GM12865 (cell line): ENCODE data around the gene C17orf107.
A peak's percentile ranks its signal among the peaks of the same experiment; 100 is the strongest.

Experiments
- DNase-seq: peaks from one replicate; pipeline ENCODE4 v3.0.0; 2010; ENCODE audit warnings: low read depth
- H3K4me3 ChIP-seq: 2 replicates; pipeline ENCODE4 v1.5.1; 2011; ENCODE audit warnings: mild to moderate bottlenecking, low read depth, low read length, control low read depth
- CTCF ChIP-seq: IDR thresholded peaks from 2 replicates; pipeline ENCODE4 v1.5.1; 2011; ENCODE audit warnings: low read length, control low read depth, low read depth, inconsistent platforms; ENCODE audit not compliant: insufficient read depth; ENCODE audit errors: missing control alignments

The C17orf107 gene

DNA sequence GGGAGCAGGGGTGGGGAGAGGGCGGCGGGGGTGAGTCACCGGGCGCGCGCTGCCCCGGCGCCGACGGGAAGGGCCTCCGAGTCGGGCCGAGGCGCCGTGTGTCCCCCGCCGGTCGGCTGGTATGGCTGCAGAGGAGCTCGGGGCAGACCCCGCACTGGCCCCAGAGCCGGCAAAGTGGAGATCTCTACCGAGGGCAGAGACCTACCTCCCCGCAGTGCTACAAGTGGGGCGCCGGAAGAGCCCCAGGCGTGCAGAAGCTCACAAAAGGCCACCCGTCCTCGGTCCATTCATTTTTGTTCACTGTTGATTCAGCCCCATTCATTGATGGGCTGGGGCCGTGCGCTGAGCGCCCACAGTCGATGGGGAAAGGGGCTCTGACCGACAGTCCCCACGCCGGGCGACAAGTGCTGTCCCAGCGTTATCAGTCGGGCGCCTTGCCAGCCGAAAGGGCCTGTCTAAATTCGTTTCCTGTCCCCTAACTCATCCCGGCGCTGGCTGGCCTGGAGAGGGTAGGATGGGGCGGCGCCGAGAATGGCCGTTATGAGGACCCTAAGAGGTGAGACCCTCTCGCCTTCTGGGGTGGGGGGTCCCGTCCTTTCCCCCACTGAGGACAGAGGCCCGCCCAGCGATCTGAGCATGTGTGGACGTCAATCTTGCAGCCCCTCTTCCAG, 50.9 kb downstream of the C17orf107 start:
- peak; percentile 68 for DNase-seq
- no peak for TF ChIP-seq CTCF
- H3K4me3 ChIP-seq: peak overlapping the region; percentile 81

DNA sequence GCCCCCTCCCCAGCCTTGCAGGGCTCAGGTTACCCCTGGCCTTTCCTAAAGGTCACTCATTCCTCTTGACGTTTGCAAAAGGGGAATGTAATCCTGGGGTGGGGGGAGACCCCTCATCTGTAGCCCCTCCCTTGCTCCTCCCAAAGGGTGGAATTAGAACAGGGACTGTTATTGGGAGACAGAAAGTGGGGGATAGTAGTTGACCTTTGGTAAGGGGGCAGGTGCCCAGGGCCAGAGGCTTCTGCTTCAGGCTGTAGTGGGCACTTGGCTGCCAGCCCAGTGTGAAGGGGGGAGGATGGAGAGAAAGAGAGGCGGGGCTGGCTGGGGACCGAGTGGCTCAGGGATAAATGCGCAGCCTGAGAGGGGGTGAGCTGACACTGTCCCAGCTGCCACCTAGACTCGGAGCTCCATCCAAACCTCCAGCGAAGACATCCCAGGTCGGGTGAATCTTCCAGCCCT, 51.4 kb downstream of the C17orf107 start, which contains the start of gene ENO3:
Gene ENO3 (plus strand): TSS at position 374 of the 459 bp plus-strand sequence. CDS start 711 bp downstream, outside the sequence.
- DNase-seq: no peak
- peak within 1 kb of the TSS; percentile 81 for H3K4me3 ChIP-seq
- TF ChIP-seq CTCF: no peak

DNA sequence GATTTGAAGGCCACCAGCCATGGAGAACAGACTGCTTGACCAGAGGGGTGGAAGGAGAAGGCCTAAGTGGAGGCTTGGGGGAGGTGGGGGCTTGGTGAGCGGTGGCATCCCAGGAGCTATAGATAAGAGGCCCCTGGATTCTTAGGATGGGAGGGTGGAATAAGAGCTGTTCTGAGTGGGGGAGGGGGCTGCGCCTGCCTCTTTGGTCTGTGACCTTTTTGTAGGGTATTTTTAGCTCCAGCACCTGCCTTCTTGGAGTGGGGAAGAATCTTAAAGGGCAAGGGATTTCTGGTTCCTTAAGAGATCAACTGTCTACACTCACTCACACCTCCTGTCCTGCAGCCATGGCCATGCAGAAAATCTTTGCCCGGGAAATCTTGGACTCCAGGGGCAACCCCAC, 52.1 kb downstream of the C17orf107 start:
- peak overlapping the region; percentile 81; the same call in 1 of the 2 replicates for H3K4me3 ChIP-seq
- DNase-seq: no peak
- TF ChIP-seq CTCF: no peak
